HEK293T (cell line): ENCODE data around the gene COG3.

Experiments
- CTCF ChIA-PET: fragments of 350-600 bp; formaldehyde crosslinking; extraction: SDS; loops from one replicate; lab custom pipeline; 2021; ENCODE audit warnings: antibody characterized with exemption, inconsistent platforms; lab: Yijun Ruan, JAX
- POLR2A ChIA-PET: fragments of 350-600 bp; formaldehyde crosslinking; extraction: SDS; loops from one replicate; lab custom pipeline; 2020; ENCODE audit warnings: antibody characterized with exemption, inconsistent platforms; lab: Yijun Ruan, JAX
- DNase-seq: peaks from one replicate; pipeline ENCODE4 v3.0.0; 2012; ENCODE audit warnings: mixed read lengths; ENCODE audit errors: extremely low spot score
- ARNT ChIP-seq: fragments of 450-650 bp; IDR thresholded peaks from 2 replicates; pipeline ENCODE4 v1.6.1; 2017; ENCODE audit warnings: mild to moderate bottlenecking
- BHLHE40 ChIP-seq: fragments of 450-650 bp; IDR thresholded peaks from 2 replicates; pipeline ENCODE4 v1.6.1; 2016; ENCODE audit warnings: mild to moderate bottlenecking, moderate library complexity, borderline replicate concordance
- CTBP1 ChIP-seq: fragments of 450-650 bp; IDR thresholded peaks from 2 replicates; pipeline ENCODE4 v1.6.1; 2016; ENCODE audit warnings: borderline replicate concordance
- ELF4 ChIP-seq: fragments of 450-650 bp; IDR thresholded peaks from 2 replicates; pipeline ENCODE4 v1.6.1; 2017; ENCODE audit warnings: antibody characterized with exemption
- FOXA1 ChIP-seq: fragments of 450-650 bp; IDR thresholded peaks from 2 replicates; pipeline ENCODE4 v1.6.1; 2016; ENCODE audit warnings: mild to moderate bottlenecking
- FOXK2 ChIP-seq: fragments of 450-650 bp; IDR thresholded peaks from 2 replicates; pipeline ENCODE4 v1.6.1; 2016; ENCODE audit warnings: mild to moderate bottlenecking
- FOXM1 ChIP-seq: fragments of 450-650 bp; IDR thresholded peaks from 2 replicates; pipeline ENCODE4 v1.6.1; 2017; ENCODE audit warnings: mild to moderate bottlenecking, borderline replicate concordance
- HDGF ChIP-seq: fragments of 450-650 bp; IDR thresholded peaks from 2 replicates; pipeline ENCODE4 v1.6.1; 2017; ENCODE audit warnings: antibody characterized with exemption, borderline replicate concordance
- L3MBTL2 ChIP-seq: fragments of 450-650 bp; conservative IDR thresholded peaks from 2 replicates; pipeline ENCODE4 v1.6.1; 2016; ENCODE audit warnings: mild to moderate bottlenecking
- LEF1 ChIP-seq: fragments of 450-650 bp; IDR thresholded peaks from 2 replicates; pipeline ENCODE4 v1.6.1; 2017; ENCODE audit warnings: mild to moderate bottlenecking, borderline replicate concordance
- NFRKB ChIP-seq: fragments of 450-650 bp; IDR thresholded peaks from 2 replicates; pipeline ENCODE4 v1.6.1; 2016; ENCODE audit warnings: mild to moderate bottlenecking, moderate library complexity
- PKNOX1 ChIP-seq: fragments of 450-650 bp; IDR thresholded peaks from 2 replicates; pipeline ENCODE4 v1.6.1; 2016
- SP1 ChIP-seq: fragments of 450-650 bp; IDR thresholded peaks from 2 replicates; pipeline ENCODE4 v1.6.1; 2017
- SUZ12 ChIP-seq: fragments of 450-650 bp; IDR thresholded peaks from 2 replicates; pipeline ENCODE4 v1.6.1; 2016; ENCODE audit warnings: mild to moderate bottlenecking
- TARDBP ChIP-seq: fragments of 450-650 bp; IDR thresholded peaks from 2 replicates; pipeline ENCODE4 v1.6.1; 2016
- ZNF384 ChIP-seq: fragments of 450-650 bp; IDR thresholded peaks from 2 replicates; pipeline ENCODE4 v1.6.1; 2016

COG3 gene

GRCh38 chr13:45474584-45475454 lies 10.1 kb downstream of the COG3 start:
- ChIA-PET CTCF (interaction anchor here (0.7 kb wide), 1 partner anchor 131 kb away, joined by 3 read pairs; no protein-coding TSS in a partner anchor), POLR2A (no interaction called here)
- TF ChIP-seq ELF4, result no peak
- no peak for TF ChIP-seq SUZ12
- no peak for TF ChIP-seq FOXA1
- no peak for TF ChIP-seq NFRKB
- no peak for TF ChIP-seq ARNT
- no peak for TF ChIP-seq FOXM1
- no peak for TF ChIP-seq ZNF384
- TF ChIP-seq SP1, result no peak
- TF ChIP-seq L3MBTL2, result no peak
- TF ChIP-seq TARDBP, result no peak
- no peak for DNase-seq

- TF ChIP-seq ARNT (no peak), SUZ12 (no peak), NFRKB (no peak), FOXK2 (no peak), HDGF (no peak), TARDBP (no peak), CTBP1 (no peak), SP1 (no peak), ELF4 (no peak)
Measured at GRCh38 chr13:45479661-45480060, 14.9 kb downstream of the COG3 start.

GRCh38 chr13:45481688-45482087 lies 16.9 kb downstream of the COG3 start:
- DNase-seq, result no peak
- TF ChIP-seq FOXA1 (no peak), HDGF (no peak), ELF4 (no peak), LEF1 (no peak), FOXK2 (no peak), PKNOX1 (no peak), FOXM1 (no peak), L3MBTL2 (no peak), ARNT (no peak), BHLHE40 (no peak), CTBP1 (no peak), NFRKB (no peak), SUZ12 (no peak), TARDBP (no peak), ZNF384 (no peak), SP1 (no peak)
- ChIA-PET POLR2A (no interaction called here), CTCF (no interaction called here)

More at GRCh38 chr13:45479661-45480060, 14.9 kb downstream of the COG3 start:
- DNase-seq, result no peak
- CTCF ChIA-PET, result no interaction called here
- POLR2A ChIA-PET, result interaction anchor here (1.0 kb wide), 1 partner anchor 15 kb away, joined by 3 read pairs; the partner anchor contains the start of gene COG3

- TF ChIP-seq HDGF, result no peak
- no peak for TF ChIP-seq SUZ12
- no peak for TF ChIP-seq NFRKB
- no peak for DNase-seq
- ChIA-PET CTCF (no interaction called here), POLR2A (no interaction called here)
Measured at GRCh38 chr13:45482571-45483173, 17.9 kb downstream of the COG3 start.

- DNase-seq, result no peak
- TF ChIP-seq PKNOX1 (no peak), FOXK2 (no peak), NFRKB (no peak), LEF1 (no peak), ARNT (no peak), SP1 (no peak), FOXA1 (no peak), L3MBTL2 (no peak), FOXM1 (no peak), BHLHE40 (no peak), SUZ12 (no peak), TARDBP (no peak), CTBP1 (no peak), ZNF384 (no peak), ELF4 (no peak)
- CTCF ChIA-PET, result no interaction called here
- POLR2A ChIA-PET, result no interaction called here
Measured at GRCh38 chr13:45487604-45488003, 22.9 kb downstream of the COG3 start.

- no peak for DNase-seq
- CTCF ChIA-PET, result interaction anchor here (0.6 kb wide), 1 partner anchor 79 kb away, joined by 3 read pairs; no protein-coding TSS in a partner anchor
- POLR2A ChIA-PET, result no interaction called here
- no peak for TF ChIP-seq PKNOX1
- no peak for TF ChIP-seq TARDBP
- TF ChIP-seq LEF1, result no peak
- no peak for TF ChIP-seq NFRKB
- no peak for TF ChIP-seq SUZ12
- no peak for TF ChIP-seq ARNT
- TF ChIP-seq L3MBTL2, result no peak
- TF ChIP-seq ZNF384, result no peak
- TF ChIP-seq FOXK2, result no peak
- no peak for TF ChIP-seq FOXA1
- no peak for TF ChIP-seq ELF4
Measured at GRCh38 chr13:45490068-45490467, 25.3 kb downstream of the COG3 start.
